SK-N-SH treated with all-trans-retinoic acid at 6 μM for 48 hours (cell line): ENCODE data around the gene ARPC5L.

Source experiments
- ATAC-seq: fragments of 200-7000 bp; cut with Tn5 transposase; 3 replicates; pipeline ENCODE4 v1.9.1; 2020; ENCODE audit warnings: mild to moderate bottlenecking, moderate library complexity
- ARNTL ChIP-seq: fragments of 450-650 bp; formaldehyde crosslinking; IDR thresholded peaks from 2 replicates; pipeline ENCODE4 v1.5.0; 2020; ENCODE audit warnings: low read depth, mild to moderate bottlenecking, moderate library complexity, borderline replicate concordance
- BACH2 ChIP-seq: fragments of 250-450 bp; sonication (Bioruptor Pico); IDR thresholded peaks from 2 replicates; pipeline ENCODE4 v1.9.0; 2021; ENCODE audit warnings: mild to moderate bottlenecking, borderline replicate concordance
- CSDC2 ChIP-seq: fragments of 250-450 bp; sonication (Bioruptor Pico); IDR thresholded peaks from 2 replicates; pipeline ENCODE4 v1.5.0; 2020; ENCODE audit warnings: mild to moderate bottlenecking, moderate library complexity
- ESRRG ChIP-seq: fragments of 250-450 bp; sonication (Bioruptor Pico); IDR thresholded peaks from 2 replicates; pipeline ENCODE4 v1.6.1; 2021; ENCODE audit warnings: mild to moderate bottlenecking
- ISL1 ChIP-seq: fragments of 250-450 bp; sonication (Bioruptor Pico); IDR thresholded peaks from 2 replicates; pipeline ENCODE4 v2.1.2; 2022; ENCODE audit warnings: mild to moderate bottlenecking, moderate library complexity
- OSR1 ChIP-seq: fragments of 250-450 bp; sonication (Bioruptor Pico); IDR thresholded peaks from 2 replicates; pipeline ENCODE4 v1.8.0; 2022; ENCODE audit warnings: moderate library complexity, mild to moderate bottlenecking, inconsistent platforms
- PPARA ChIP-seq: fragments of 250-450 bp; sonication (Bioruptor Pico); IDR thresholded peaks from 2 replicates; pipeline ENCODE4 v1.5.0; 2020; ENCODE audit warnings: mild to moderate bottlenecking, borderline replicate concordance
- RARB ChIP-seq: fragments of 250-450 bp; sonication (Bioruptor Pico); IDR thresholded peaks from 2 replicates; pipeline ENCODE4 v1.8.0; 2021; ENCODE audit warnings: mild to moderate bottlenecking, moderate library complexity
- SNAI2 ChIP-seq: fragments of 250-450 bp; sonication (Bioruptor Pico); IDR thresholded peaks from 2 replicates; pipeline ENCODE4 v1.5.0; 2020; ENCODE audit warnings: mild to moderate bottlenecking, moderate library complexity
- TCF4 ChIP-seq: fragments of 250-450 bp; sonication (Bioruptor Pico); IDR thresholded peaks from 2 replicates; pipeline ENCODE4 v1.8.0; 2021; ENCODE audit warnings: mild to moderate bottlenecking, moderate library complexity, borderline replicate concordance
- TOX ChIP-seq: fragments of 250-450 bp; sonication (Bioruptor Pico); IDR thresholded peaks from 2 replicates; pipeline ENCODE4 v1.8.0; 2021; ENCODE audit warnings: mild to moderate bottlenecking, moderate library complexity, borderline replicate concordance
- ZC3H10 ChIP-seq: fragments of 250-450 bp; sonication (Bioruptor Pico); IDR thresholded peaks from 2 replicates; pipeline ENCODE4 v1.5.1; 2021; ENCODE audit warnings: mild to moderate bottlenecking, moderate library complexity
- ZFP3 ChIP-seq: fragments of 250-450 bp; sonication (Bioruptor Pico); IDR thresholded peaks from 2 replicates; pipeline ENCODE4 v1.5.0; 2020; ENCODE audit warnings: mild to moderate bottlenecking, moderate library complexity
- ZFP30 ChIP-seq: fragments of 450-650 bp; formaldehyde crosslinking; IDR thresholded peaks from 2 replicates; pipeline ENCODE4 v1.5.0; 2022; ENCODE audit warnings: mild to moderate bottlenecking, moderate library complexity
- ZNF565 ChIP-seq: fragments of 450-650 bp; formaldehyde crosslinking; conservative IDR thresholded peaks from 2 replicates; pipeline ENCODE4 v1.5.0; 2020; ENCODE audit warnings: low read depth, mild to moderate bottlenecking, moderate library complexity
- ZNF70 ChIP-seq: fragments of 450-650 bp; formaldehyde crosslinking; IDR thresholded peaks from 2 replicates; pipeline ENCODE4 v1.5.0; 2020; ENCODE audit warnings: mild to moderate bottlenecking, moderate library complexity
- ZNF8 ChIP-seq: fragments of 450-650 bp; formaldehyde crosslinking; IDR thresholded peaks from 2 replicates; pipeline ENCODE4 v1.5.0; 2020; ENCODE audit warnings: mild to moderate bottlenecking, moderate library complexity
- TF ChIP-seq, protein P1 (sequence below): fragments of 250-450 bp; sonication (Bioruptor Pico); IDR thresholded peaks from 2 replicates; pipeline ENCODE4 v1.8.0; 2020; ENCODE audit warnings: mild to moderate bottlenecking, moderate library complexity, borderline replicate concordance
- TF ChIP-seq, protein P2 (sequence below): fragments of 250-450 bp; sonication (Bioruptor Pico); IDR thresholded peaks from 2 replicates; pipeline ENCODE4 v1.8.0; 2021; ENCODE audit warnings: low read depth, mild to moderate bottlenecking, moderate library complexity, borderline replicate concordance
- TF ChIP-seq, protein P3 (sequence below): fragments of 250-450 bp; sonication (Bioruptor Pico); IDR thresholded peaks from 2 replicates; pipeline ENCODE4 v1.5.1; 2020; ENCODE audit warnings: low read depth, mild to moderate bottlenecking, moderate library complexity
- TF ChIP-seq, protein P4 (sequence below): fragments of 250-450 bp; sonication (Bioruptor Pico); IDR thresholded peaks from 2 replicates; pipeline ENCODE4 v1.5.0; 2020; ENCODE audit warnings: mild to moderate bottlenecking, moderate library complexity

Gene ARPC5L

GRCh38 chr9:124878518-124878917 is 16.6 kb downstream of the ARPC5L start:
- TF ChIP-seq BACH2 (CRISPR knock-in tag) (no peak), ZNF70 (CRISPR knock-in tag) (no peak), ISL1 (CRISPR knock-in tag) (no peak), ZFP30 (CRISPR knock-in tag) (no peak), ARNTL (CRISPR knock-in tag) (no peak), PPARA (CRISPR knock-in tag) (no peak), CSDC2 (CRISPR knock-in tag) (no peak), ZFP3 (CRISPR knock-in tag) (no peak), ZNF8 (CRISPR knock-in tag) (no peak), ZC3H10 (no peak), OSR1 (no peak), SNAI2 (no peak), TOX (CRISPR knock-in tag) (no peak), ESRRG (CRISPR knock-in tag) (no peak), ZNF565 (CRISPR knock-in tag) (no peak), RARB (CRISPR knock-in tag) (no peak)
- TF ChIP-seq, protein P1, sequence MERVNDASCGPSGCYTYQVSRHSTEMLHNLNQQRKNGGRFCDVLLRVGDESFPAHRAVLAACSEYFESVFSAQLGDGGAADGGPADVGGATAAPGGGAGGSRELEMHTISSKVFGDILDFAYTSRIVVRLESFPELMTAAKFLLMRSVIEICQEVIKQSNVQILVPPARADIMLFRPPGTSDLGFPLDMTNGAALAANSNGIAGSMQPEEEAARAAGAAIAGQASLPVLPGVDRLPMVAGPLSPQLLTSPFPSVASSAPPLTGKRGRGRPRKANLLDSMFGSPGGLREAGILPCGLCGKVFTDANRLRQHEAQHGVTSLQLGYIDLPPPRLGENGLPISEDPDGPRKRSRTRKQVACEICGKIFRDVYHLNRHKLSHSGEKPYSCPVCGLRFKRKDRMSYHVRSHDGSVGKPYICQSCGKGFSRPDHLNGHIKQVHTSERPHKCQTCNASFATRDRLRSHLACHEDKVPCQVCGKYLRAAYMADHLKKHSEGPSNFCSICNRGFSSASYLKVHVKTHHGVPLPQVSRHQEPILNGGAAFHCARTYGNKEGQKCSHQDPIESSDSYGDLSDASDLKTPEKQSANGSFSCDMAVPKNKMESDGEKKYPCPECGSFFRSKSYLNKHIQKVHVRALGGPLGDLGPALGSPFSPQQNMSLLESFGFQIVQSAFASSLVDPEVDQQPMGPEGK, result no peak
- TF ChIP-seq, protein P2, sequence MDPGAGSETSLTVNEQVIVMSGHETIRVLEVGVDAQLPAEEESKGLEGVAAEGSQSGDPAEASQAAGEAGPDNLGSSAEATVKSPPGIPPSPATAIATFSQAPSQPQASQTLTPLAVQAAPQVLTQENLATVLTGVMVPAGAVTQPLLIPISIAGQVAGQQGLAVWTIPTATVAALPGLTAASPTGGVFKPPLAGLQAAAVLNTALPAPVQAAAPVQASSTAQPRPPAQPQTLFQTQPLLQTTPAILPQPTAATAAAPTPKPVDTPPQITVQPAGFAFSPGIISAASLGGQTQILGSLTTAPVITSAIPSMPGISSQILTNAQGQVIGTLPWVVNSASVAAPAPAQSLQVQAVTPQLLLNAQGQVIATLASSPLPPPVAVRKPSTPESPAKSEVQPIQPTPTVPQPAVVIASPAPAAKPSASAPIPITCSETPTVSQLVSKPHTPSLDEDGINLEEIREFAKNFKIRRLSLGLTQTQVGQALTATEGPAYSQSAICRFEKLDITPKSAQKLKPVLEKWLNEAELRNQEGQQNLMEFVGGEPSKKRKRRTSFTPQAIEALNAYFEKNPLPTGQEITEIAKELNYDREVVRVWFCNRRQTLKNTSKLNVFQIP (CRISPR knock-in tag), result no peak
- TF ChIP-seq, protein P3, sequence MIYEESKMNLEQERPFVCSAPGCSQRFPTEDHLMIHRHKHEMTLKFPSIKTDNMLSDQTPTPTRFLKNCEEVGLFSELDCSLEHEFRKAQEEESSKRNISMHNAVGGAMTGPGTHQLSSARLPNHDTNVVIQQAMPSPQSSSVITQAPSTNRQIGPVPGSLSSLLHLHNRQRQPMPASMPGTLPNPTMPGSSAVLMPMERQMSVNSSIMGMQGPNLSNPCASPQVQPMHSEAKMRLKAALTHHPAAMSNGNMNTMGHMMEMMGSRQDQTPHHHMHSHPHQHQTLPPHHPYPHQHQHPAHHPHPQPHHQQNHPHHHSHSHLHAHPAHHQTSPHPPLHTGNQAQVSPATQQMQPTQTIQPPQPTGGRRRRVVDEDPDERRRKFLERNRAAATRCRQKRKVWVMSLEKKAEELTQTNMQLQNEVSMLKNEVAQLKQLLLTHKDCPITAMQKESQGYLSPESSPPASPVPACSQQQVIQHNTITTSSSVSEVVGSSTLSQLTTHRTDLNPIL (CRISPR knock-in tag), result no peak
- TF ChIP-seq, protein P4, sequence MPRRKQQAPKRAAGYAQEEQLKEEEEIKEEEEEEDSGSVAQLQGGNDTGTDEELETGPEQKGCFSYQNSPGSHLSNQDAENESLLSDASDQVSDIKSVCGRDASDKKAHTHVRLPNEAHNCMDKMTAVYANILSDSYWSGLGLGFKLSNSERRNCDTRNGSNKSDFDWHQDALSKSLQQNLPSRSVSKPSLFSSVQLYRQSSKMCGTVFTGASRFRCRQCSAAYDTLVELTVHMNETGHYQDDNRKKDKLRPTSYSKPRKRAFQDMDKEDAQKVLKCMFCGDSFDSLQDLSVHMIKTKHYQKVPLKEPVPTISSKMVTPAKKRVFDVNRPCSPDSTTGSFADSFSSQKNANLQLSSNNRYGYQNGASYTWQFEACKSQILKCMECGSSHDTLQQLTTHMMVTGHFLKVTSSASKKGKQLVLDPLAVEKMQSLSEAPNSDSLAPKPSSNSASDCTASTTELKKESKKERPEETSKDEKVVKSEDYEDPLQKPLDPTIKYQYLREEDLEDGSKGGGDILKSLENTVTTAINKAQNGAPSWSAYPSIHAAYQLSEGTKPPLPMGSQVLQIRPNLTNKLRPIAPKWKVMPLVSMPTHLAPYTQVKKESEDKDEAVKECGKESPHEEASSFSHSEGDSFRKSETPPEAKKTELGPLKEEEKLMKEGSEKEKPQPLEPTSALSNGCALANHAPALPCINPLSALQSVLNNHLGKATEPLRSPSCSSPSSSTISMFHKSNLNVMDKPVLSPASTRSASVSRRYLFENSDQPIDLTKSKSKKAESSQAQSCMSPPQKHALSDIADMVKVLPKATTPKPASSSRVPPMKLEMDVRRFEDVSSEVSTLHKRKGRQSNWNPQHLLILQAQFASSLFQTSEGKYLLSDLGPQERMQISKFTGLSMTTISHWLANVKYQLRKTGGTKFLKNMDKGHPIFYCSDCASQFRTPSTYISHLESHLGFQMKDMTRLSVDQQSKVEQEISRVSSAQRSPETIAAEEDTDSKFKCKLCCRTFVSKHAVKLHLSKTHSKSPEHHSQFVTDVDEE (CRISPR knock-in tag), result no peak
- TF ChIP-seq, all 23 proteins: peak for 0
- no peak for ATAC-seq

DNA sequence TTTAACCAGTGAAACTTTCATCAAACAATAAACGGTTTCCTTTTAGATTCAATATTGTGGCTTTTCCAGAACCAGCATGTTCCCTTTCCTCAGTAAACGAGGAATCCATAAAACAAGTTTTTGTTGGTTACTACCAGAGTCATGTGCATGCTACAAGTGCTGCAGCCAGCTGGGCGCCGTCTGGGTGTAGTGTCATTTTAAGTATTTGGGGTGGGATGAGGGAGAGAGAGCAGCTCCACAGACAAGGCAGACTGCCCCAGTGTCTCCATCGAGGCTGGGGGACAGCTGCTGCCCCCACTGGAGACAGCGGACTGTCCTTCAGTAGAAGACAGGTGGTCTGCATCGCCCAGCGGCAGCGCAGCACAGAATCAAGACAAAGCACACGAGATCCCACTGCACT is 17.3 kb downstream of the ARPC5L start:
- no peak for ATAC-seq
- TF ChIP-seq ISL1 (CRISPR knock-in tag) (no peak), ARNTL (CRISPR knock-in tag) (no peak), ZFP30 (CRISPR knock-in tag) (no peak), TOX (CRISPR knock-in tag) (no peak), ZC3H10 (no peak), SNAI2 (no peak), BACH2 (CRISPR knock-in tag) (no peak), TCF4 (CRISPR knock-in tag) (no peak), CSDC2 (CRISPR knock-in tag) (no peak), ZNF70 (CRISPR knock-in tag) (no peak), ZNF565 (CRISPR knock-in tag) (no peak), ZFP3 (CRISPR knock-in tag) (no peak), OSR1 (no peak), PPARA (CRISPR knock-in tag) (no peak)
- TF ChIP-seq, protein P4 (CRISPR knock-in tag), result no peak
- TF ChIP-seq, protein P2 (CRISPR knock-in tag), result no peak
- TF ChIP-seq, protein P3 (CRISPR knock-in tag), result no peak
